ENCODE data around the gene DPYD. TPM values are rescaled to one million over a fixed set of nuclear protein-coding genes. Genes with fewer than 3 reads are reported as not detected.

DPYD gene
- total RNA-seq, 1 donor from 2014 or later: 8.1 TPM

DNA sequence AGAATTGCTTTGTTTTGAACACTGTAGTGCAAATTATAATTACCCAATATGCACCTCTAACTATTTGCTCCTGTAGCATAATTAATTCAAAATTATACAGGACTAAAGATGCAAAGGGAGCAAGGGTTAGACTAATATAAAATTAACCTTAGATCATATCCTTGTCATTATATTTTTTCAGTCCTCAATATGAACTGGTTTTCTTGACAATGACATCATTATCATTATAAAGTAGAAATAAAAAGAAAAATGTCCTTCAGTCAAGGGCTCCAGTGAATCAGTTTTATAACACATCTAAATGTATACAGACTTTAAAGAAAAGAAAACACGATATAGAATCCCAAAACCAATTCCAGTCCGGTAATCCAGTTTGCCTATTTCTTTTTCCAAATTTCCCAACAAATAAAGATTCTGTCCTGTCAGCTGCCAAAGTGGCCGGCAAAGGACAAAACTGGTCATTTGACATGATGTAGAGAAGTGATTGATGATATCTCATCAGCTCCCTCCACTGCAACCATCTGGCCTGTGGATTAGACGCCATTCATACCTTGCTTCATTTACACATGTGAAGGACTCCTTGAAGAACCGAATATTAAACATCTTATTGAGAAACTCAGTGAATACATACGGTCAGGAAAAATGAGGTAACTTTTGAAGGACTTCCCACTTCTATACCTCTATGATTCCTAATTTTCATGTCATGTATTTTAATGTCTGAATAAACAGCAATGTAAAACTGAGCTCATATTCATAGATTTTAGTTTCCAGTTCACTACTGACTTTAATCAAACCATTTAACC is 15.5 kb downstream of the DPYD start:
- H3K4me3 Mint-ChIP-seq (ENCODE audit: low read depth): no peak overlapping the region
- H3K4me1 Mint-ChIP-seq (ENCODE audit: low read depth): peaks cover 1% of the 10 kb centered on the region
- H3K9me3 Mint-ChIP-seq (ENCODE audit: low read depth): no peaks in the 10 kb centered on the region
- no peaks in the 10 kb centered on the region for H3K27me3 Mint-ChIP-seq
- no peak for TF ChIP-seq CTCF (IDR thresholded peaks at IDR 0.05; ENCODE audit: unreplicated experiment)
- no peak for DNase-seq (ENCODE audit: low spot score, unreplicated experiment)
- H3K27ac Mint-ChIP-seq: no peak overlapping the region
- no peaks in the 10 kb centered on the region for H3K36me3 Mint-ChIP-seq (ENCODE audit: insufficient read depth)

GRCh38 chr1:97904534-97904933 is 16.3 kb downstream of the DPYD start:
- Mint-ChIP-seq H3K9me3 (ENCODE audit: low read depth) (no peaks in the 10 kb centered on the region), H3K27ac (no peak overlapping the region), H3K36me3 (ENCODE audit: insufficient read depth) (no peaks in the 10 kb centered on the region), H3K4me1 (ENCODE audit: low read depth) (peaks cover 1% of the 10 kb centered on the region), H3K27me3 (no peaks in the 10 kb centered on the region), H3K4me3 (ENCODE audit: low read depth) (no peak overlapping the region)
- no peak for DNase-seq (ENCODE audit: low spot score, unreplicated experiment)
- TF ChIP-seq CTCF (IDR thresholded peaks at IDR 0.05; ENCODE audit: unreplicated experiment): no peak

DNA sequence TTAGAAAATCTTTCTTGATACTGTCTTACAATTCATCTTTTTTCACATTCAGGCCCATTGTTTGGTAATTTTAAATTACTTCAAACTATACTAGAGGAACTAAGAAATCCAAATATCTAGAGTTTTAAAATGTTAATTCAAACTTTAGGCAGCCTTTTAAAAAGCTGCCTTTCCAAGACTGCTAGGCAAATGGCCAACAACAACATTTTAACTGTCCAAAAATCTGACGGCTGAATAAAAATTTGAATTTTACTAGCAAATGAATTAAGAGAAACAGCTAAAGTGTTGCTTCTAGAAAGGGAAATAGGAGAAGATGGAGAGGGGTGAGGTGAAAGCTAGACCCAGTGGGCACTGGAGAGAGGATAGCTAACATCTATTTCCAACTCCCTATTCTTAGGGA is 17.2 kb downstream of the DPYD start:
- Mint-ChIP-seq H3K4me1 (ENCODE audit: low read depth) (peaks cover 1% of the 10 kb centered on the region), H3K27ac (no peak overlapping the region), H3K4me3 (ENCODE audit: low read depth) (no peak overlapping the region), H3K27me3 (no peaks in the 10 kb centered on the region), H3K9me3 (ENCODE audit: low read depth) (peaks cover 2% of the 10 kb centered on the region), H3K36me3 (ENCODE audit: insufficient read depth) (peaks cover 1% of the 10 kb centered on the region)
- TF ChIP-seq CTCF (IDR thresholded peaks at IDR 0.05; ENCODE audit: unreplicated experiment): no peak
- no peak for DNase-seq (ENCODE audit: low spot score, unreplicated experiment)

- no peak overlapping the region for H3K4me3 Mint-ChIP-seq (ENCODE audit: low read depth)
- H3K4me1 Mint-ChIP-seq (ENCODE audit: low read depth): peaks cover 1% of the 10 kb centered on the region
- DNase-seq (ENCODE audit: low spot score, unreplicated experiment): no peak
- no peak for TF ChIP-seq CTCF (IDR thresholded peaks at IDR 0.05; ENCODE audit: unreplicated experiment)
- no peaks in the 10 kb centered on the region for H3K27me3 Mint-ChIP-seq
- no peak overlapping the region for H3K27ac Mint-ChIP-seq
- H3K36me3 Mint-ChIP-seq (ENCODE audit: insufficient read depth): peaks cover 1% of the 10 kb centered on the region
- H3K9me3 Mint-ChIP-seq (ENCODE audit: low read depth): peaks cover 3% of the 10 kb centered on the region
Measured at GRCh38 chr1:97902067-97902466, 18.8 kb downstream of the DPYD start.

GRCh38 chr1:97901017-97901658 is 19.7 kb downstream of the DPYD start:
- DNase-seq (ENCODE audit: low spot score, unreplicated experiment): no peak
- H3K4me3 Mint-ChIP-seq (ENCODE audit: low read depth): no peak overlapping the region
- no peaks in the 10 kb centered on the region for H3K4me1 Mint-ChIP-seq (ENCODE audit: low read depth)
- H3K9me3 Mint-ChIP-seq (ENCODE audit: low read depth): peaks cover 3% of the 10 kb centered on the region
- H3K27ac Mint-ChIP-seq: no peak overlapping the region
- H3K27me3 Mint-ChIP-seq: no peaks in the 10 kb centered on the region
- TF ChIP-seq CTCF (IDR thresholded peaks at IDR 0.05; ENCODE audit: unreplicated experiment): no peak
- H3K36me3 Mint-ChIP-seq (ENCODE audit: insufficient read depth): peaks cover 1% of the 10 kb centered on the region
